A673 (cell line): Measurements from ENCODE around the gene IQGAP2. TPM values are rescaled to one million over a fixed set of nuclear protein-coding genes. Genes with fewer than 3 reads are reported as not detected.
A peak's percentile ranks its signal among the peaks of the same experiment; 100 is the strongest.

ENCODE experiments used
- BruUV-seq: library from RNA; stranded (reverse); fragments of 400-500 nt; replicated peaks from 2 replicates; lab custom pipeline; 2021; lab: Mats Ljungman, UMichigan
- CTCF ChIA-PET: fragments of 300-600 bp; sonication (Branson Sonifier 250); formaldehyde crosslinking; loops from one replicate; lab custom pipeline; 2022; ENCODE audit warnings: antibody characterized with exemption; lab: Charles Lee
- POLR2A ChIA-PET: fragments of 300-600 bp; sonication (Branson Sonifier 250); formaldehyde crosslinking; loops from one replicate; lab custom pipeline; 2022; ENCODE audit warnings: antibody characterized with exemption; ENCODE audit not compliant: low non-redundant PET; lab: Charles Lee
- DNase-seq: peaks from one replicate; pipeline ENCODE4 v3.0.0-alpha.2; 2015; ENCODE audit warnings: low spot score
- H3K27ac ChIP-seq: fragments of 200-600 bp; sonication (generic); 2 replicates; pipeline ENCODE4 v1.5.1; 2016; ENCODE audit warnings: mixed run types, low read depth, mild to moderate bottlenecking, mixed read lengths, antibody characterized with exemption, low read length; ENCODE audit not compliant: poor library complexity, severe bottlenecking
- H3K27me3 ChIP-seq: fragments of 200-600 bp; sonication (generic); replicated peaks from 2 replicates; pipeline ENCODE4 v1.6.1; 2017; ENCODE audit warnings: mixed run types, low read depth, mild to moderate bottlenecking, mixed read lengths, antibody characterized with exemption, low read length; ENCODE audit not compliant: insufficient read depth, poor library complexity
- H3K36me3 ChIP-seq: fragments of 200-600 bp; sonication (generic); 2 replicates; pipeline ENCODE4 v1.6.1; 2016; ENCODE audit warnings: mixed run types, mild to moderate bottlenecking, mixed read lengths, antibody characterized with exemption, low read length; ENCODE audit not compliant: insufficient read depth, poor library complexity, severe bottlenecking
- H3K4me1 ChIP-seq: fragments of 200-600 bp; sonication (generic); 2 replicates; pipeline ENCODE4 v1.6.1; 2017; ENCODE audit warnings: mixed run types, mild to moderate bottlenecking, mixed read lengths, antibody characterized with exemption, low read length; ENCODE audit not compliant: insufficient read depth, poor library complexity, severe bottlenecking
- H3K4me3 ChIP-seq: fragments of 200-600 bp; sonication (generic); 2 replicates; pipeline ENCODE4 v1.5.1; 2016; ENCODE audit warnings: low read depth, mixed run types, mild to moderate bottlenecking, mixed read lengths, low read length; ENCODE audit not compliant: poor library complexity, severe bottlenecking
- H3K9me3 ChIP-seq: fragments of 200-600 bp; sonication (generic); 2 replicates; pipeline ENCODE4 v1.6.1; 2016; ENCODE audit warnings: mixed run types, low read depth, mild to moderate bottlenecking, mixed read lengths, antibody characterized with exemption, low read length; ENCODE audit not compliant: poor library complexity, severe bottlenecking
- CTCF ChIP-seq: fragments of 300-800, 200-600 bp; sonication (generic); conservative IDR thresholded peaks from 2 replicates; pipeline ENCODE4 v1.5.1; 2017; ENCODE audit warnings: low read depth, mild to moderate bottlenecking, antibody characterized with exemption, low read length, moderate library complexity, mixed read lengths
- EZH2 ChIP-seq: fragments of 200-600 bp; sonication (generic); IDR thresholded peaks from 2 replicates; pipeline ENCODE4 v1.6.1; 2017; ENCODE audit warnings: borderline replicate concordance, low read depth, mild to moderate bottlenecking, mixed read lengths, antibody characterized with exemption, low read length; ENCODE audit not compliant: poor library complexity, severe bottlenecking
- intact Hi-C: fragments of 100-400 bp; cut with micrococcal nuclease; formaldehyde crosslinking; loops from one replicate; pipeline ENCODE4 v1.10.0; 2022; ENCODE audit not compliant: unreplicated experiment
- total RNA-seq: library from RNA; stranded (reverse); gene quantifications from 2 replicates; pipeline ENCODE4 v1.2.3, GENCODE V29; 2021

Gene IQGAP2
- total RNA-seq, 1 experiment from 2014 or later, result 26.8 TPM

- ChIA-PET CTCF (interaction anchor here (0.9 to 2.9 kb wide), 2 partner anchors 20 to 182 kb away, joined by 6 to 18 read pairs; no protein-coding TSS in a partner anchor), POLR2A (no interaction called here)
- no TSS peak for BruUV-seq
- no peak for DNase-seq
- H3K9me3 ChIP-seq, result no peaks in the 10 kb centered on the region
- H3K27me3 ChIP-seq, result no peaks in the 10 kb centered on the region
- no peak overlapping the region for H3K27ac ChIP-seq
- no peaks in the 10 kb centered on the region for H3K36me3 ChIP-seq
- TF ChIP-seq CTCF (no peak), EZH2 (no peak)
- H3K4me1 ChIP-seq, result peaks cover 25% of the 10 kb centered on the region
- intact Hi-C loops, result loop anchor here (10.0 kb wide), 1 partner anchor 373 kb away; no protein-coding TSS in a partner anchor
- H3K4me3 ChIP-seq, result peak overlapping the region; percentile 89
Measured at GRCh38 chr5:76401801-76402250, 1.3 kb upstream of the IQGAP2 start.

- H3K36me3 ChIP-seq, result no peaks in the 10 kb centered on the region
- H3K4me3 ChIP-seq, result peak overlapping the region; percentile 89
- no peaks in the 10 kb centered on the region for H3K27me3 ChIP-seq
- no peaks in the 10 kb centered on the region for H3K9me3 ChIP-seq
- H3K4me1 ChIP-seq, result peaks cover 25% of the 10 kb centered on the region
- intact Hi-C loops, result loop anchor here (10.0 kb wide), 1 partner anchor 372 kb away; no protein-coding TSS in a partner anchor
- CTCF ChIA-PET, result interaction anchor here (0.9 to 2.9 kb wide), 2 partner anchors 19 to 181 kb away, joined by 6 to 18 read pairs; no protein-coding TSS in a partner anchor
- TF ChIP-seq EZH2, result no peak
- TF ChIP-seq CTCF, result no peak
- H3K27ac ChIP-seq, result peak overlapping the region; percentile 87
- peak; percentile 78 for DNase-seq
- POLR2A ChIA-PET, result no interaction called here
- BruUV-seq, result no TSS peak
Measured at GRCh38 chr5:76402251-76402885, 717 bp upstream of the IQGAP2 start.

- ChIA-PET CTCF (interaction anchor here (0.6 to 2.9 kb wide), 7 partner anchors 78 to 370 kb away, joined by 3 to 20 read pairs (median 4); no protein-coding TSS in a partner anchor), POLR2A (no interaction called here)
- DNase-seq, result peak; percentile 61
- no TSS peak for BruUV-seq
- peak overlapping the region; percentile 89 for H3K4me3 ChIP-seq
- intact Hi-C loops, result loop anchor here (1.0 to 10.0 kb wide), 2 partner anchors 141 to 371 kb away; no protein-coding TSS in a partner anchor
- peak overlapping the region; percentile 87 for H3K27ac ChIP-seq
- H3K36me3 ChIP-seq, result no peaks in the 10 kb centered on the region
- H3K27me3 ChIP-seq, result no peaks in the 10 kb centered on the region
- no peaks in the 10 kb centered on the region for H3K9me3 ChIP-seq
- peaks cover 25% of the 10 kb centered on the region for H3K4me1 ChIP-seq
- TF ChIP-seq CTCF (peak; percentile 49), EZH2 (no peak)
Measured at GRCh38 chr5:76403766-76404222, 709 bp downstream of the IQGAP2 start.
